Stimulated activated CD8-positive, alpha-beta memory T cell treated with anti-CD3 and anti-CD28 coated beads, Interleukin-15, amount 100 ng/mL, for 24 hours (primary cell): ENCODE data around the gene ATP8A2.

ENCODE experiments used
- DNase-seq: peaks from one replicate; pipeline ENCODE4 v3.0.0-alpha.2; 2020; ENCODE audit warnings: low read depth

Gene ATP8A2

DNA sequence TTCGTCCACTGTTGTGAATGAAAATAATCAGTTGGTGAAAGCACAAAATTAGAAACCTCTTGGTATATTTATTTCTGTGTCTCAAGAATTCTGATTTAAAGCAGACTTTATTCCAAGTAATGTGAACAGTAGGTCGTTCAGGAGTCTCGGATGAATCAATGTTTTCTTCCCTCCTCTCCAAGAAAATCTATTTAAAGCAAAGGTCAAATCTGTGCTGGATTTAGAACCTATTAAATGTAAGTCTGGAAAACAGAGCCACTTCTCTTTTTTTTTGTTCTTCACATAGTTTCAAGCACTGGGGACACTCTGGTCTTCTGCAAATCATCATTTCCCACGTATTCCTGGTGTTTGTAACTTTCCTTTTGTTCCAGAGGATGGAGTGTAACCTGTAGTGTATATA is 312.7 kb downstream of the ATP8A2 start:
- no peak for DNase-seq

DNA sequence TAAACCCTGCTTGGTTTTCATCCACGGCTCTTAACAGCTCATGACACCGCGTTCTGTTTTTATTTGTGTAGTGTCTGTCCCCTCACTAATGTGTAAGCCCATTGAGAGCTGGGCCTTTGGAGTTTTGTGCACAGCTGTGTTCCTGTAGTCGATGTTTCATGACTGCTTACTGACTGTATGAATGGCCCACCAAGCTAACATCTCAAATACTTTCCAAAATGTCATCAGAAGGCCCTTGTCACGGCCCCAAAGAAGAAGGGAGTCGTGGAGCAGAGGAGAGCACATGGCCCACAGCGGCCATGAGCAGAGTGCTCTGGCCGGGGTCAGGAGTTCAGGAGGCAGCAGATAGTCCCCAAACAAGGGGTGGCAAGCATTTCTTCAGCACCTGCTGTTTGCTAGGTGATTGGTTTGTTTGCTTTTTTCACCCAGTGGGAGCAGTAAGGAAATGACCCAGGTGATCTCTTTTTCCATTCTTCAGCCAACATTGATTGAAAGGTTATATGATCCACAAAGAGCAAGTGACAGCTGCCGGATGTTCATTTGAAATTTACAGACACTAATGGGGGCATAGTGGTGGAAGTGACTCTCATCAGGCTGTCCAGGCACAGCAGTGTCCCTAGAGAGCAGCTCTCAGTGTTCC is 315.2 kb downstream of the ATP8A2 start:
- DNase-seq, result no peak

DNA sequence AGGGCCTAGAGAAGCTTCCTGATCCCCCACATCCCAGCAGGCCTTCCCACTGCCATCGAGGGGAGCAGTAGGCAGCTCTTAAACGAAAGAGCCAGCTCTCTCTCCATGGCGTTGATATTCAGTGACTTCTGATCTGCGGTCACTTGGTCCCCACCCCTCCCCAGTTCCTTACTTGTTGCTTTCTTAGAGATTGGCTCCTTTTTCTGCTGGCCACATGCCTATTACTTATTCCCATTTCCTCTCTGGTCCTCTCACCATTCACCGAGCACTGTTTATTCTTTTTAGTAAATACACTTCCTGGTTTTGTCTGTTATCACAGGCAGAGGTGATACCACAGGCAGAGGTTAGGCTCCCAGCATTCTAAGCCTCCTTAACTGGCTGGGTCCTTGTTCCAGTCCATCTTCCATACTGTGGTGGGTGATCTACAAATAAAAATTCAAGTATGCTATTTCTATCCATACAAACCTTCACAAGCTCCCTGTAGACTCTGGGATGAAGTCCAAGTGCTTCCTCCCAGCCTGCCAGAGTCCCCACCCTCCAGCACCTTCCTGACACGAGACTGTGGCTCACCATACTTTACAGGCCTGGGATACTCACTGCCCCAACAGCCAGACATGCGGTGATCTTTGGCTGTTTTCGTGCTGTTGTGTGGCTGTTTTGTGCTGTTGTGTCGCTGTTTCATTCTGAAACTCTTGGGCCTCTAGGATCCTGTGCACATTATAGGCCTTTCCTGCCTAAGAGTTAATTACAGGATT is 315.9 kb downstream of the ATP8A2 start:
- no peak for DNase-seq

DNA sequence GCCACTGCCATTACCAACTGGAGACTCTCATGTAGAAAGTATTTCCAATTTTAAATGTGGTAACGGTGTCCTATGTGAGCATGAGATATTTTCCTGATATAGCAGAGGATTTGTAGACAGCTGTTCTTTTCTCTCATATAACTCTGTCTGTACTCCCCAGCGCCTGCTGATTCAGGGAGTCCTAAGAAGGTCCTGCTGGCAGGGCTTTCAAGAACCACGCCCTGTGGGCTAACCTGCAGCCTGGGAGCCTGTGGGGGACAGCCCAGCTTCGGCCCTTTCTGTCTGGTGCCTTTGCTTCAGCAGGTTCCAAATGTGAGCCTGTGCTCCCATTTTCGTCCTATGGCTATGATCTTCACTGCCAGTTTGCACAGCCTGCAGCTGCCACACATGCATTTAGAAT is 316.8 kb downstream of the ATP8A2 start:
- no peak for DNase-seq

GRCh38 chr13:25689539-25689938 is 317.8 kb downstream of the ATP8A2 start:
- DNase-seq, result no peak

DNA sequence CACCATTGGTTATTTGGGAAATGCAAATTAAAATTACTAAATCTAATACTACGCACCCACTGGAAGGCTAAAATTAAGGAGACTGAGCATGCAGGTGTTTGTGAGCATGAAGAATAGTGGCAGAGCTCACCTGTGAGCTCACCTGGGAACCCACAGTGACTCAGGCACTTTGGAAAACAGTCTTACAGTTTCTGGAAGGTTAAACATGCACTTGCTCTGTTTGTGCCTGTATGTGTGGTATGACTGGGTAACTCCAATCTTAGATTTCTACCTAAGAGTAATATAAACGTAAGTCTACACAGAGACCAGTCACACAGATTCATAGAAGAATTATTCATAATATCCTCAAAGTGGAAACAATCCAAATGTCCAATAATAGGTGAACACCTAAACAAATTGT is 318.8 kb downstream of the ATP8A2 start:
- DNase-seq, result no peak

GRCh38 chr13:25691654-25692053 is 319.9 kb downstream of the ATP8A2 start:
- no peak for DNase-seq

- DNase-seq, result no peak
Observed at GRCh38 chr13:25692099-25692498, 320.3 kb downstream of the ATP8A2 start.

DNA sequence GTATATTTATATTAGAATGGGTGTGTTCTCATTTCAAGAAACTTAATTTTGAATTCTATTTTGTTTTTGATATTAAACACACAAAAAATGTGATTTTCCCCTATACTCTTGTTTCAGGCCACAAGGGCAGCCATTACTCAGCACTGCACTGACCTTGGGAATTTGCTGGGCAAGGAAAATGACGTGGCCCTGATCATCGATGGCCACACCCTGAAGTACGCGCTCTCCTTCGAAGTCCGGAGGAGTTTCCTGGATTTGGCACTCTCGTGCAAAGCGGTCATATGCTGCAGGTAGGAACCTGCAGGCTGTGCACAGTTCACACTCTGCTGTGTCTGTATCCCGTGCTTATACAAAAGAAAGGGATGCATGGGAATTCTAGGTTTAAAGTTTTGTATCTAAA is 327.3 kb downstream of the ATP8A2 start:
- no peak for DNase-seq

DNA sequence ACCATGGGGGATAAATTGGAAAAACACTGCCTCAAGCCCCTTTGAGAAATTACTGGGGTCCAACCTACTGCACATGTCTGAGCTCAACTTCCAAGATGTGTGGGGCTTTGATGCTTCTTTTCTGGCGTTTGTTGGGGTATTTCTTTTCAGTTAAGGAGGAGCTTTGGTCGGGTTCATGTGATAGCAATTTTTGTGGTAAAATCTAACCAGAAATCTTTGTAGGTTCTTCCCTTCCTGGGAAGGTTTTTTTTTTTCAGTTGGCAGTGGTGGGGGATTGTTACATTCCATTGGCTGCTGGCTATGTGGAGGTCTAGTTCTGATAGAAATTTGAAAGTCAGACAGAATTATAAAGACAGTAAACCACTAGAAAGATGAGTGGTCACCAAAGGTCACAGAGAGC is 327.8 kb downstream of the ATP8A2 start:
- no peak for DNase-seq

- DNase-seq, result no peak
Observed at GRCh38 chr13:25701304-25701703, 329.5 kb downstream of the ATP8A2 start.

DNA sequence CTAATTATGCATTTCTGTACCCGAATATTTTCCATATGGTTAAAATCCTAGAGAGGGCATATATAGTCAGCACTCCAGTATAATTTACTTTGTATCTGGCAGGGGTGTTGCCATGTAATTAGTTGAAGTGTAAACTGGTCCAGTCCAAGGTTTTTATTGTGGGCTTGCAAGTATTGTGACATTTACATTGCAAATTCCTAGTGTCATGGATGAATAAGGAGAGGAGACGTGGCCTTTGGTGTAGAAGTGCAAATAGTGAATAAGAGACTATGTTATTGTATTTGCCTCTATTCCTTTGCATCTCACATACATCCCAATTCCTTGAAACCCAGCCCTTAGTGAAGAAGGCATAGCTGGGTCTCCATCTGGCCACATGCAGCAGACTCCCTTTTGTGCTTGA is 330.6 kb downstream of the ATP8A2 start:
- DNase-seq, result no peak

- no peak for DNase-seq
Observed at GRCh38 chr13:25707726-25708125, 336.0 kb downstream of the ATP8A2 start.

GRCh38 chr13:25708268-25708667 is 336.5 kb downstream of the ATP8A2 start:
- no peak for DNase-seq

DNA sequence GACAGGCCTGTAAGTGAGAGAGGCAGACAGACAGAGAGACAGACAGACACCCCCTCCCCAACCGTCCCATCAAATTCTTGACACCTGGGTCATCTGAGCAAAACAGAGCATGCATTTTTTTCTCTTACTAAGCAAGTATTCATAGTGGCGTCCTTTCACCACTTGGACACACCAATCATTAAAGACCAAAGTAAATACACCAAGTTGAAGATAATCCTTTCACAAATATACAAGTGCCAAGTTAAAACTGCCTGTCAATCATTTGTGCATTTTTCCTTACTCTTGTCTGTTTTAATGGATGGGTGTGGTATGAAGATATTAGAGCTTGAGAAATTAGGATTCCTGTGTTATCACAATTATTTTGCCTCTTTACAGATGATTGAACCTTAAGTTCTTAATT is 337.3 kb downstream of the ATP8A2 start:
- DNase-seq, result no peak

DNA sequence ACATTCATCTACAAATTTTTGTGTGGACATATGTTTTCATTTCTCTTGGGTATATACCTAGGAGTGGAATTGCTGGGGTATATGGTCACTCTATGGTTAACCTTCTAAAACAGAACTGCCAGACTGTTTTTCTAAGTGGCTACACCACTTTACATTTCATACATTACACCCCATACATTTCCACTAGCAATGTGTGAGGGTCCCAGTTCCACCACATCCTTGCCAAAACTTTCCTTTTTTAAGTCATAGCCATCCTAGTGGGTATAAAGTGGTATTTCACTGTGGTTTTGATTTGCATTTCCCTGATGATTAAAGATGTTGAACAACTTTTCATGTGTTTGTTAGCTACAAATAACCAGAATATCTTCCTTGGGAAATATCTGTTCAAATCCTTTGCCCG is 344.0 kb downstream of the ATP8A2 start:
- no peak for DNase-seq

DNA sequence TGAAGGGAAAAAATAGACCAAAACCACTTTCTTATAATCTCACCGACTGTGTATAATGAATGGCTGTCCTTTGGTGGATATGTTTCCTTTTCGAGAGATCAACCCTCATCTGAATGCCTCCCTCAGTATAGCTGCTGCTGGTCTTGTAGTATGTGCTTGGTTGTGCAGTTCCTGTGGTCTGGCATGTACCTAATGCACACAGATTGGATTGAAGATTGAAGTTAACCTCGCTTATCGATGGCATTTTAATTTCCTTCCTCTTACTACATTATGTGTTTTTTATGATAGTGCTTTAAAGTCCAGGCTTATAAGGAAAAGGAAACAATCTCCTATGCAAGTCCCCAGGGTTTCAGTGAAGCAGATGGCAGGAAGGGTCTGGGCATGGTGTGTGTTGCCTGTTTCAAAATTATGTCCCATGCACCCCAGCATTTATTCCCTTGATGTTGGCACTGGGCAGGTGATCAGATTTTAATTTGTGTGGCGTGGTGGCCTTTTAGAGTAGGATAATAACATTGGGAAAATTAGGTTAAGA is 346.0 kb downstream of the ATP8A2 start:
- no peak for DNase-seq

DNA sequence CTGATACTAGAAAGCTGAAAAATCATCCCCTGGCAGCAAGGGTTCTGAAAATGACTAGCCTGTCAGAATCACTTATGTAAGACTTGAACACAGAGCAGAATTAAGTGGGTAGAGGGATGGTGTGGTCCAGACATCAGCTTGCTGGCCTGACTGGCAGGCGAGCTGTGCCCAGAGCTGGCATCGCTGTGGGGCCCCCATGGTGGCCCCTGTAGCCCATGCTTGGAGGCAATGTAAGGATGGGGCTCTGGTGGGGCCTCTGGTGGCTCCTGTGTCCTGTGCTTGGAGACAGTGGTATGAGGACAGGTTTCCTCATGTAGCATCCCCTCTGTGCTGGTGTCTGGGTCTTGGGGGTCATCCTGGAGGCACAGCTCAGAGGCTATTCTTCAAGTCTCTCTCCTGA is 347.9 kb downstream of the ATP8A2 start:
- no peak for DNase-seq

GRCh38 chr13:25722893-25723292 is 351.1 kb downstream of the ATP8A2 start:
- no peak for DNase-seq

- DNase-seq, result no peak
Observed at GRCh38 chr13:25725104-25725503, 353.3 kb downstream of the ATP8A2 start.

- no peak for DNase-seq
Observed at GRCh38 chr13:25727250-25727649, 355.5 kb downstream of the ATP8A2 start.

DNA sequence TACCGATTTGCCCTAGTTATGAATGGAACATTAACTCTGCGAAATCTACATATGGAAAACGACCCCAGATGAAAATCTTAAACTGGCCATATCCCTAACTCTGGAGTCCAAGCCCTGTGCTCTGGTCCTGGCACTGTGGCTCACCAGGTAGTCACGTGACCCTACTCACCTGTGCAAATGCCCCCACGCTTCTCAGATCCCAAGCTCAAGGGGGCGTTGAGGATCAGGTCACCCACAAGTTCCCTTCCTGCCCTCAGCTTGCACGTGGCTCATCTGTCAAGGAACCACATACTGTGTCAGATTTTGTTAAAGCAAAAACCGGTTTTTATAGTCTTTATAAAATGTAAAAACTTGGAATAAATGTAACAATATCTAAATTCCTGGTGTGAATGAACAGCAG is 356.0 kb downstream of the ATP8A2 start:
- DNase-seq, result no peak

DNA sequence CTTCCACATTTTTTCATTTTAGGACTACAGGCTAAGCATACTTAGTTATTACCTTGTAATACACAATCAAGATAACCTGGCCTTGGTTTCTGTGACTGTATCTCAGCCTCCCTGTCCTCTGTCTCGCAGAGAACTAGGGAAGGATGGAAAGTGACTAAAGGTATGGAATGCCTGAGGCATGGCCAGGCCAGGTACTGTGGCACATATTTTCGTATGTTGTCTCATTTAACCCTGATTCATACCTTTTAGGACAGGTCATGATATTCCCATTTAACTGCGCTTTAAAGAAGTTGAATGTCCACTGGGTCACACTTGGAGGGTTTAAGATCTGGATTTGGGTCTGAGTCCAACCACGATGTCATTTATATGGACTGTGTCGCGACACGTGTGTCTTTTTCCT is 357.4 kb downstream of the ATP8A2 start:
- DNase-seq, result no peak

DNA sequence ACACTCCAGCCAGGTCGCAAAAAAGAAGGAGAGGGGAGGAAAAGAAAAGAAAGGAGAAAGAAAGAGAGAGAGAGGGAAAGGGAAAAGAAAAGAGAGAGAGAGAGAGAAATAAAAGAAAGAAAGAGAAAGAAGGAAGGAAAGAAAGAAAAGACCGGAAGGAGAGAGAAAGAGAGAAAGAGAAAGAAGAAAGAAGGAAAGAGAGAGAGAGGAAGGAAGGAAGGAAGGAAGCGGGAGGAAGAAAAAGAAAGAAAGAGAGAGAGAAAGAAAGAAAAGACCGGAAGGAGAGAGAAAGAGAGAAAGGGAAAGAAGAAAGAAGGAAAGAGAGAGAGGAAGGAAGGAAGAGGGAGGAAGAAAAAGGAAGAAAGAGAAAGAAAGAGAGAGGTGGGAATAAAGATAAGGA is 359.3 kb downstream of the ATP8A2 start:
- no peak for DNase-seq
